Activated T-helper 1 cell treated with anti-CD3 and anti-CD28 coated beads, Interleukin-2, amount 50 U/mL, for 16 hours (primary cell): ENCODE results near the gene MARCKS.

Experiments
- DNase-seq, 2 donors: peaks; one replicate each; pipeline ENCODE4 v3.0.0-alpha.2; 2020; ENCODE audit warnings: low read depth in 1 of 2, low spot score in 1 of 2

The MARCKS gene

GRCh38 chr6:113856625-113857555 lies at the start of gene MARCKS:
MARCKS (plus strand) TSS chr6:113857345; CDS start chr6:113857746, 401 bp downstream.
- no peak for DNase-seq

- no peak for DNase-seq
These were observed 47.3 kb upstream of the MARCKS start for GRCh38 chr6:113809826-113810225.

GRCh38 chr6:113813142-113813541 lies 44.0 kb upstream of the MARCKS start:
- no peak for DNase-seq

- DNase-seq, result no peak
These were observed 38.6 kb upstream of the MARCKS start for GRCh38 chr6:113818578-113818977.

GRCh38 chr6:113819169-113819830 lies 37.8 kb upstream of the MARCKS start:
- DNase-seq, result no peak

- no peak for DNase-seq
These were observed 36.4 kb upstream of the MARCKS start for GRCh38 chr6:113820761-113821160.

- no peak for DNase-seq
These were observed 35.7 kb upstream of the MARCKS start for GRCh38 chr6:113821445-113821844.

- DNase-seq, result no peak
These were observed 33.2 kb upstream of the MARCKS start for GRCh38 chr6:113823916-113824315.

- DNase-seq, result no peak
These were observed 32.7 kb upstream of the MARCKS start for GRCh38 chr6:113824411-113824810.

GRCh38 chr6:113824866-113825265 lies 32.3 kb upstream of the MARCKS start:
- no peak for DNase-seq

- no peak for DNase-seq
These were observed 31.4 kb upstream of the MARCKS start for GRCh38 chr6:113825781-113826180.

GRCh38 chr6:113828984-113829695 lies 28.0 kb upstream of the MARCKS start:
- DNase-seq, result no peak

- DNase-seq, result no peak
These were observed 27.5 kb upstream of the MARCKS start for GRCh38 chr6:113829696-113830045.

GRCh38 chr6:113830140-113830539 lies 27.0 kb upstream of the MARCKS start:
- DNase-seq, result no peak

GRCh38 chr6:113833537-113833936 lies 23.6 kb upstream of the MARCKS start:
- DNase-seq, result no peak

GRCh38 chr6:113837170-113837569 lies 20.0 kb upstream of the MARCKS start:
- DNase-seq, result no peak

- DNase-seq, result no peak
These were observed 15.0 kb upstream of the MARCKS start for GRCh38 chr6:113842165-113842564.

GRCh38 chr6:113843500-113844073 lies 13.6 kb upstream of the MARCKS start:
- DNase-seq, result no peak

GRCh38 chr6:113846577-113846976 lies 10.6 kb upstream of the MARCKS start:
- no peak for DNase-seq

GRCh38 chr6:113847447-113847846 lies 9.7 kb upstream of the MARCKS start:
- no peak for DNase-seq

- no peak for DNase-seq
These were observed 8.9 kb upstream of the MARCKS start for GRCh38 chr6:113848280-113848679.
